Activated naive CD4-positive, alpha-beta T cell (primary cell): Measurements from ENCODE around the gene C5orf52.
"Not testable (repeated sequence)": the region's sequence is repeated elsewhere in the genome, so short reads cannot be mapped to it uniquely, and the experiment has no call there.

Experiments used
- DNase-seq, 4 experiments: peaks; one replicate each; lab custom pipeline; 2025; lab: John Stamatoyannopoulos, UW

Gene C5orf52

GRCh38 chr5:157726607-157727006 is 55.3 kb downstream of the C5orf52 start:
- not testable (repeated sequence) for DNase-seq

GRCh38 chr5:157727858-157728257 is 56.5 kb downstream of the C5orf52 start:
- not testable (repeated sequence) for DNase-seq
